PC-3 (cell line): Measurements from ENCODE around the gene DYNC1LI1. TPM values are rescaled to one million over a fixed set of nuclear protein-coding genes. Genes with fewer than 3 reads are reported as not detected.

Source experiments
- ATAC-seq: fragments of 200-7000 bp; cut with Tn5 transposase; 2 replicates; pipeline ENCODE4 v1.9.1; 2020; ENCODE audit warnings: mild to moderate bottlenecking, moderate library complexity
- BruUV-seq: library from RNA; stranded (reverse); fragments of 400-500 nt; replicated peaks from 2 replicates; lab custom pipeline; 2021; lab: Mats Ljungman, UMichigan
- CTCF ChIA-PET: fragments of 300-600 bp; sonication (Branson Sonifier 250); formaldehyde crosslinking; loops from one replicate; lab custom pipeline; 2022; ENCODE audit warnings: antibody characterized with exemption; lab: Charles Lee
- POLR2A ChIA-PET: fragments of 300-600 bp; sonication (Branson Sonifier 250); formaldehyde crosslinking; loops from one replicate; lab custom pipeline; 2022; ENCODE audit warnings: antibody characterized with exemption; ENCODE audit not compliant: unreplicated experiment; lab: Charles Lee
- DNase-seq: peaks from one replicate; pipeline ENCODE4 v3.0.0-alpha.2; 2015
- H2AFZ ChIP-seq: fragments of 300-600 bp; sonication (generic); 2 replicates; pipeline ENCODE4 v1.6.0; 2016; ENCODE audit warnings: antibody characterized with exemption, low read length
- H3F3A ChIP-seq: fragments of 300-600 bp; sonication (generic); one replicate; pipeline ENCODE4 v1.6.0; 2017; ENCODE audit warnings: antibody characterized with exemption, low read length, control low read depth, mild to moderate bottlenecking; ENCODE audit not compliant: unreplicated experiment
- H3K27ac ChIP-seq: fragments of 300-600 bp; sonication (generic); 2 replicates; pipeline ENCODE4 v1.5.1; 2016; ENCODE audit warnings: mild to moderate bottlenecking, low read length
- H3K27me3 ChIP-seq: fragments of 300-600 bp; sonication (generic); 2 replicates; pipeline ENCODE4 v1.6.1; 2016; ENCODE audit warnings: low read length, mixed read lengths
- H3K36me3 ChIP-seq: fragments of 300-600 bp; sonication (generic); 2 replicates; pipeline ENCODE4 v1.6.1; 2016; ENCODE audit warnings: low read depth, mixed run types, low read length, mixed read lengths
- H3K4me1 ChIP-seq: fragments of 300-600 bp; sonication (generic); 2 replicates; pipeline ENCODE4 v1.5.1; 2016; ENCODE audit warnings: low read length; ENCODE audit not compliant: insufficient read depth
- H3K4me2 ChIP-seq: fragments of 300-600 bp; sonication (generic); 2 replicates; pipeline ENCODE4 v1.6.0; 2016; ENCODE audit warnings: low read length
- H3K4me3 ChIP-seq: fragments of 300-600 bp; sonication (generic); 2 replicates; pipeline ENCODE4 v1.5.1; 2016; ENCODE audit warnings: mild to moderate bottlenecking, low read length, mixed read lengths
- H3K79me2 ChIP-seq: fragments of 300-600 bp; sonication (generic); 2 replicates; pipeline ENCODE4 v1.6.1; 2017; ENCODE audit warnings: low read length, mixed read lengths
- H3K9ac ChIP-seq: fragments of 300-600 bp; sonication (generic); 2 replicates; pipeline ENCODE4 v1.6.0; 2016; ENCODE audit warnings: mild to moderate bottlenecking, low read length
- H3K9me2 ChIP-seq: fragments of 300-600 bp; sonication (generic); replicated peaks from 2 replicates; pipeline ENCODE4 v1.6.1; 2016; ENCODE audit warnings: mixed run types, low read length, mixed read lengths
- H3K9me3 ChIP-seq: fragments of 300-600 bp; sonication (generic); 2 replicates; pipeline ENCODE4 v1.6.1; 2016; ENCODE audit warnings: low read length, mixed read lengths
- H4K20me1 ChIP-seq: fragments of 300-600 bp; sonication (generic); 2 replicates; pipeline ENCODE4 v1.6.1; 2016; ENCODE audit warnings: low read length, mixed read lengths
- EZH2 ChIP-seq: fragments of 300-600 bp; sonication (generic); IDR thresholded peaks from one replicate; pipeline ENCODE4 v1.6.1; 2017; ENCODE audit warnings: antibody characterized with exemption, mild to moderate bottlenecking, low read length; ENCODE audit not compliant: unreplicated experiment
- EZH2phosphoT487 ChIP-seq: fragments of 300-600 bp; sonication (generic); IDR thresholded peaks from 2 replicates; pipeline ENCODE4 v1.6.1; 2018; ENCODE audit warnings: mild to moderate bottlenecking, antibody characterized with exemption, low read length, borderline replicate concordance
- intact Hi-C: fragments of 100-400 bp; cut with micrococcal nuclease; formaldehyde crosslinking; loops from 2 replicates; pipeline ENCODE4 v1.9.0; 2023
- total RNA-seq: library from RNA; depleted of rRNA; stranded (reverse); fragments of >200 nt; gene quantifications from 2 replicates; pipeline ENCODE4 v1.2.3, GENCODE V29; 2014
- TF ChIP-seq, protein P1 (sequence below): fragments of 300-600 bp; sonication (generic); conservative IDR thresholded peaks from 2 replicates; pipeline ENCODE4 v1.5.1; 2017; ENCODE audit warnings: antibody characterized with exemption, low read depth, mild to moderate bottlenecking, low read length

The DYNC1LI1 gene
- total RNA-seq, 1 experiment from 2014 or later: 44.2 TPM

DNA sequence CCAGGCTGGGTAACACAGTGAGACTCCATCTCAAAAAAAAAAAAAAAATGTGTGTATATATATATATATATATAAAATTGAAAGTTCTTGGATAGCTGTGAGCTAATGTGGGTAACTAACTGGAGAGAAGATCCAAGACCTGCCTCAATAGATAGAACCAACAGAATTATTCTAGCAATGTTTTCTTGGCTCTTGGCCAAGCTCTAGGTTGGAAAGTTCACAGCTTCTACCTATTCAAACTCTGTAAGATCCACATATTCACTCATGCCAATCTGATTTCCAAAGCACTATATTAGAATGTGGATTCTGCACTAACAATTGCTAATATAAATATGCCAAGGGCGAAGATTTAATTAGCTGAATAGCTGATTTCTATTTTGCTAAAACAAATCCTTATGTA is 38.2 kb downstream of the DYNC1LI1 start:
- BruUV-seq: no TSS peak
- no peaks in the 10 kb centered on the region for H3K9me2 ChIP-seq
- H3K9ac ChIP-seq: no peak overlapping the region
- no peak for ATAC-seq
- no peaks in the 10 kb centered on the region for H4K20me1 ChIP-seq
- H3F3A ChIP-seq: no peaks in the 10 kb centered on the region
- H3K27ac ChIP-seq: no peak overlapping the region
- peaks cover 33% of the 10 kb centered on the region for H3K36me3 ChIP-seq
- no peak overlapping the region for H2AFZ ChIP-seq
- H3K4me1 ChIP-seq: no peaks in the 10 kb centered on the region
- no peaks in the 10 kb centered on the region for H3K79me2 ChIP-seq
- no peak overlapping the region for H3K4me2 ChIP-seq
- intact Hi-C loops: no loop called here
- TF ChIP-seq, protein P1, sequence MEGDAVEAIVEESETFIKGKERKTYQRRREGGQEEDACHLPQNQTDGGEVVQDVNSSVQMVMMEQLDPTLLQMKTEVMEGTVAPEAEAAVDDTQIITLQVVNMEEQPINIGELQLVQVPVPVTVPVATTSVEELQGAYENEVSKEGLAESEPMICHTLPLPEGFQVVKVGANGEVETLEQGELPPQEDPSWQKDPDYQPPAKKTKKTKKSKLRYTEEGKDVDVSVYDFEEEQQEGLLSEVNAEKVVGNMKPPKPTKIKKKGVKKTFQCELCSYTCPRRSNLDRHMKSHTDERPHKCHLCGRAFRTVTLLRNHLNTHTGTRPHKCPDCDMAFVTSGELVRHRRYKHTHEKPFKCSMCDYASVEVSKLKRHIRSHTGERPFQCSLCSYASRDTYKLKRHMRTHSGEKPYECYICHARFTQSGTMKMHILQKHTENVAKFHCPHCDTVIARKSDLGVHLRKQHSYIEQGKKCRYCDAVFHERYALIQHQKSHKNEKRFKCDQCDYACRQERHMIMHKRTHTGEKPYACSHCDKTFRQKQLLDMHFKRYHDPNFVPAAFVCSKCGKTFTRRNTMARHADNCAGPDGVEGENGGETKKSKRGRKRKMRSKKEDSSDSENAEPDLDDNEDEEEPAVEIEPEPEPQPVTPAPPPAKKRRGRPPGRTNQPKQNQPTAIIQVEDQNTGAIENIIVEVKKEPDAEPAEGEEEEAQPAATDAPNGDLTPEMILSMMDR: no peak
- no peak for TF ChIP-seq EZH2
- no peak for TF ChIP-seq EZH2phosphoT487
- ChIA-PET POLR2A (no interaction called here), CTCF (no interaction called here)
- H3K27me3 ChIP-seq: no peaks in the 10 kb centered on the region
- no peak for DNase-seq
- H3K9me3 ChIP-seq: no peaks in the 10 kb centered on the region
- no peak overlapping the region for H3K4me3 ChIP-seq

GRCh38 chr3:32531010-32531647 is 39.5 kb downstream of the DYNC1LI1 start:
- H3K4me2 ChIP-seq: no peak overlapping the region
- H4K20me1 ChIP-seq: no peaks in the 10 kb centered on the region
- ATAC-seq (no peak), DNase-seq (no peak)
- intact Hi-C loops: no loop called here
- no peaks in the 10 kb centered on the region for H3K9me3 ChIP-seq
- BruUV-seq: no TSS peak
- H3K4me3 ChIP-seq: no peak overlapping the region
- H3K27ac ChIP-seq: no peak overlapping the region
- H3K79me2 ChIP-seq: no peaks in the 10 kb centered on the region
- H3K9me2 ChIP-seq: no peaks in the 10 kb centered on the region
- H3K9ac ChIP-seq: no peak overlapping the region
- H3K27me3 ChIP-seq: no peaks in the 10 kb centered on the region
- no peaks in the 10 kb centered on the region for H3K4me1 ChIP-seq
- ChIA-PET POLR2A (no interaction called here), CTCF (no interaction called here)
- no peaks in the 10 kb centered on the region for H3F3A ChIP-seq
- H2AFZ ChIP-seq: no peak overlapping the region
- no peak for TF ChIP-seq EZH2
- no peak for TF ChIP-seq EZH2phosphoT487
- peaks cover 42% of the 10 kb centered on the region for H3K36me3 ChIP-seq

- DNase-seq (no peak), ATAC-seq (no peak)
- Histone ChIP-seq H3K36me3 (peaks cover 31% of the 10 kb centered on the region), H3K9me3 (no peaks in the 10 kb centered on the region), H4K20me1 (no peaks in the 10 kb centered on the region), H3K4me1 (no peaks in the 10 kb centered on the region), H3K79me2 (no peaks in the 10 kb centered on the region), H3K9ac (no peak overlapping the region), H2AFZ (no peak overlapping the region), H3K27ac (no peak overlapping the region), H3K4me2 (no peak overlapping the region), H3K27me3 (no peaks in the 10 kb centered on the region), H3K4me3 (no peak overlapping the region), H3F3A (no peaks in the 10 kb centered on the region), H3K9me2 (no peaks in the 10 kb centered on the region)
- ChIA-PET POLR2A (no interaction called here), CTCF (no interaction called here)
- intact Hi-C loops: no loop called here
- TF ChIP-seq EZH2 (no peak), EZH2phosphoT487 (no peak)
- TF ChIP-seq, protein P1: no peak
- no TSS peak for BruUV-seq
Observed at GRCh38 chr3:32525720-32526119, 44.9 kb downstream of the DYNC1LI1 start.
